Measurements from ENCODE around the gene WNK1.

DNA sequence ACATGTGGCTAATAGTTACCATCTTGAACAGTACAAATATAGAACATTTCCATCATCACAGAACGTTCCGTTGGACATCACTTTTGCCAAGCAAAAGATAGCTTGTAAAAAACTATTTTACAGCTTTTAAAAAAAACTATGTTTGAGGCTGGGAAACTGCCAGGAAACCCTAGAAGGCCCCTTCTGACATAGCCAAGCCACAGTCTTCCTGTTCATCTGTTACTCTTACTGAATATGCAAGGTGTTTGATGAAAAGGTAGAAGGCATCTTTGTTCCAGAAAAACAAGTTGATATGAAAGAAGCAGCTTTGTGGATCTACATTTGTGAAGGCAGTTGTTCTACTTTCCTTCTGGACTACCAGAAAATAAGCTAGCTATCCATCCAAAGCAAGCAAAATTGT is 23.6 kb upstream of the WNK1 start:
- TF ChIP-seq, protein P1, sequence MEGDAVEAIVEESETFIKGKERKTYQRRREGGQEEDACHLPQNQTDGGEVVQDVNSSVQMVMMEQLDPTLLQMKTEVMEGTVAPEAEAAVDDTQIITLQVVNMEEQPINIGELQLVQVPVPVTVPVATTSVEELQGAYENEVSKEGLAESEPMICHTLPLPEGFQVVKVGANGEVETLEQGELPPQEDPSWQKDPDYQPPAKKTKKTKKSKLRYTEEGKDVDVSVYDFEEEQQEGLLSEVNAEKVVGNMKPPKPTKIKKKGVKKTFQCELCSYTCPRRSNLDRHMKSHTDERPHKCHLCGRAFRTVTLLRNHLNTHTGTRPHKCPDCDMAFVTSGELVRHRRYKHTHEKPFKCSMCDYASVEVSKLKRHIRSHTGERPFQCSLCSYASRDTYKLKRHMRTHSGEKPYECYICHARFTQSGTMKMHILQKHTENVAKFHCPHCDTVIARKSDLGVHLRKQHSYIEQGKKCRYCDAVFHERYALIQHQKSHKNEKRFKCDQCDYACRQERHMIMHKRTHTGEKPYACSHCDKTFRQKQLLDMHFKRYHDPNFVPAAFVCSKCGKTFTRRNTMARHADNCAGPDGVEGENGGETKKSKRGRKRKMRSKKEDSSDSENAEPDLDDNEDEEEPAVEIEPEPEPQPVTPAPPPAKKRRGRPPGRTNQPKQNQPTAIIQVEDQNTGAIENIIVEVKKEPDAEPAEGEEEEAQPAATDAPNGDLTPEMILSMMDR (IDR thresholded peaks at IDR 0.05; ENCODE audit: insufficient read depth, low read depth, low read length), result no peak
- TF ChIP-seq EZH2 (IDR thresholded peaks at IDR 0.05; ENCODE audit: insufficient read depth, low read length), result no peak

All from astrocyte (in vitro differentiated cells and primary cell).